ENCODE measurements around the gene ATF7IP2. TPM values are rescaled to one million over a fixed set of nuclear protein-coding genes. Genes with fewer than 3 reads are reported as not detected.

ATF7IP2 gene
- total and polyA plus RNA-seq, 2 of the 13 experiments (the other 11 are each of a cell fraction or from before 2014, with no cell fraction given) = 117 to 217 TPM

DNA sequence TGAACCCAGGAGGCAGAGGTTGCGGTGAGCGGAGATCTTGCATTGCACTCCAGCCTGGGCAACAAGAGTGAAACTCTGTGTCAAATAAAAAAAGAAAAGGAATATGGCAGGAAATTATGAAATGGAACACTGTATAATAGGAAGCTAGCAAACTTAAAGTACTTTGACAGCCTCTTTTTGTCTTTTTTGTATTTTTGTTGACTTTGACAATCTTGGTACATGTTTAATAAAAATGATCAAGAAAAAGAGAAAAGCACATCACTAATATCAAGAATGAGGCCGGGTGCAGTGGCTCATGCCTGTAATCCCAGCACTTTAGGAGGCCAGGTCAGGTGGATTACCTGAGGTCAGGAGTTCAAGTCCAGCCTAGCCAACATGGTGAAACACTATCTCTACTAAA lies 5.5 kb downstream of the ATF7IP2 start (continued):
- TF ChIP-seq, protein P1, sequence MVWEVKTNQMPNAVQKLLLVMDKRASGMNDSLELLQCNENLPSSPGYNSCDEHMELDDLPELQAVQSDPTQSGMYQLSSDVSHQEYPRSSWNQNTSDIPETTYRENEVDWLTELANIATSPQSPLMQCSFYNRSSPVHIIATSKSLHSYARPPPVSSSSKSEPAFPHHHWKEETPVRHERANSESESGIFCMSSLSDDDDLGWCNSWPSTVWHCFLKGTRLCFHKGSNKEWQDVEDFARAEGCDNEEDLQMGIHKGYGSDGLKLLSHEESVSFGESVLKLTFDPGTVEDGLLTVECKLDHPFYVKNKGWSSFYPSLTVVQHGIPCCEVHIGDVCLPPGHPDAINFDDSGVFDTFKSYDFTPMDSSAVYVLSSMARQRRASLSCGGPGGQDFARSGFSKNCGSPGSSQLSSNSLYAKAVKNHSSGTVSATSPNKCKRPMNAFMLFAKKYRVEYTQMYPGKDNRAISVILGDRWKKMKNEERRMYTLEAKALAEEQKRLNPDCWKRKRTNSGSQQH (CRISPR knock-in tag; IDR thresholded peaks at IDR 0.05; ENCODE audit: low read depth) = no peak
- TF ChIP-seq ADNP (CRISPR knock-in tag; IDR thresholded peaks at IDR 0.05) (no peak), NAIF1 (CRISPR knock-in tag; IDR thresholded peaks at IDR 0.05; ENCODE audit: borderline replicate concordance) (no peak), IKZF1 (IDR thresholded peaks at IDR 0.05) (no peak), XRCC5 (optimal IDR thresholded peaks at IDR 0.05; ENCODE audit: low read length) (no peak), CC2D1A (CRISPR knock-in tag; IDR thresholded peaks at IDR 0.05) (no peak), EED (CRISPR knock-in tag; IDR thresholded peaks at IDR 0.05) (no peak), TBP (CRISPR knock-in tag; IDR thresholded peaks at IDR 0.05) (no peak), HDAC2 (CRISPR knock-in tag; IDR thresholded peaks at IDR 0.05) (no peak), ZNF329 (CRISPR knock-in tag; IDR thresholded peaks at IDR 0.05; ENCODE audit: low read depth) (no peak), ZBTB1 (CRISPR knock-in tag; IDR thresholded peaks at IDR 0.05; ENCODE audit: borderline replicate concordance) (no peak)
- TF ChIP-seq, protein P2, sequence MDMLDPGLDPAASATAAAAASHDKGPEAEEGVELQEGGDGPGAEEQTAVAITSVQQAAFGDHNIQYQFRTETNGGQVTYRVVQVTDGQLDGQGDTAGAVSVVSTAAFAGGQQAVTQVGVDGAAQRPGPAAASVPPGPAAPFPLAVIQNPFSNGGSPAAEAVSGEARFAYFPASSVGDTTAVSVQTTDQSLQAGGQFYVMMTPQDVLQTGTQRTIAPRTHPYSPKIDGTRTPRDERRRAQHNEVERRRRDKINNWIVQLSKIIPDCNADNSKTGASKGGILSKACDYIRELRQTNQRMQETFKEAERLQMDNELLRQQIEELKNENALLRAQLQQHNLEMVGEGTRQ (IDR thresholded peaks at IDR 0.05; ENCODE audit: low read depth, low read length) = no peak
- TF ChIP-seq, protein P2 (CRISPR knock-in tag; IDR thresholded peaks at IDR 0.05; ENCODE audit: borderline replicate concordance) = no peak
